MM.1S (cell line): ENCODE data around the gene QSOX1.
A peak's percentile ranks its signal among the peaks of the same experiment; 100 is the strongest.

Source experiments
- DNase-seq: peaks from one replicate; pipeline ENCODE4 v3.0.0-alpha.2; 2015
- H2AFZ ChIP-seq: fragments of 300-600 bp; sonication (generic); 2 replicates; pipeline ENCODE4 v1.6.0; 2016; ENCODE audit warnings: antibody characterized with exemption, low read length
- H3F3A ChIP-seq: fragments of 300-600 bp; sonication (generic); 2 replicates; pipeline ENCODE4 v1.6.1; 2016; ENCODE audit warnings: mild to moderate bottlenecking, antibody characterized with exemption, low read length, moderate library complexity, mixed read lengths; ENCODE audit not compliant: insufficient read depth
- H3K27ac ChIP-seq: fragments of 300-600 bp; sonication (generic); 2 replicates; pipeline ENCODE4 v1.5.1; 2016; ENCODE audit warnings: mild to moderate bottlenecking, low read length
- H3K27me3 ChIP-seq: fragments of 300-600 bp; sonication (generic); replicated peaks from 2 replicates; pipeline ENCODE4 v1.6.0; 2016; ENCODE audit warnings: low read length; ENCODE audit not compliant: insufficient read depth
- H3K36me3 ChIP-seq: fragments of 300-600 bp; sonication (generic); replicated peaks from 2 replicates; pipeline ENCODE4 v1.6.1; 2016; ENCODE audit warnings: mild to moderate bottlenecking, low read length, mixed read lengths; ENCODE audit not compliant: insufficient read depth
- H3K4me1 ChIP-seq: fragments of 300-600 bp; sonication (generic); 2 replicates; pipeline ENCODE4 v1.6.1; 2016; ENCODE audit warnings: low read length, mixed read lengths
- H3K4me2 ChIP-seq: fragments of 300-600 bp; sonication (generic); 2 replicates; pipeline ENCODE4 v1.6.0; 2016; ENCODE audit warnings: low read depth, low read length
- H3K4me3 ChIP-seq: fragments of 300-600 bp; sonication (generic); 2 replicates; pipeline ENCODE4 v1.5.1; 2016; ENCODE audit warnings: low read length, mixed read lengths
- H3K79me2 ChIP-seq: fragments of 300-600 bp; sonication (generic); 2 replicates; pipeline ENCODE4 v1.6.1; 2016; ENCODE audit warnings: mixed run types, low read length, mixed read lengths
- H3K9ac ChIP-seq: fragments of 300-600 bp; sonication (generic); 2 replicates; pipeline ENCODE4 v1.6.1; 2016; ENCODE audit warnings: low read length, mixed read lengths
- H3K9me2 ChIP-seq: fragments of 300-600 bp; sonication (generic); replicated peaks from 2 replicates; pipeline ENCODE4 v1.6.1; 2016; ENCODE audit warnings: mild to moderate bottlenecking, low read length, mixed read lengths; ENCODE audit not compliant: insufficient read depth
- H3K9me3 ChIP-seq: fragments of 300-600 bp; sonication (generic); replicated peaks from 2 replicates; pipeline ENCODE4 v1.6.1; 2016; ENCODE audit warnings: mild to moderate bottlenecking, low read length, mixed read lengths; ENCODE audit not compliant: insufficient read depth
- H4K20me1 ChIP-seq: fragments of 300-600 bp; sonication (generic); 2 replicates; pipeline ENCODE4 v1.6.1; 2016; ENCODE audit warnings: mild to moderate bottlenecking, low read length, moderate library complexity, mixed read lengths; ENCODE audit not compliant: insufficient read depth
- EZH2 ChIP-seq: fragments of 300-600 bp; sonication (generic); optimal IDR thresholded peaks from 2 replicates; pipeline ENCODE3; 2017; ENCODE audit warnings: low read depth, mild to moderate bottlenecking, antibody characterized with exemption, low read length, mixed read lengths
- EZH2phosphoT487 ChIP-seq: fragments of 300-600 bp; sonication (generic); IDR thresholded peaks from 2 replicates; pipeline ENCODE4 v1.6.1; 2018; ENCODE audit warnings: antibody characterized with exemption, low read length
- TF ChIP-seq, protein P1 (sequence below): fragments of 300-600 bp; sonication (generic); IDR thresholded peaks from 2 replicates; pipeline ENCODE4 v1.5.1; 2016; ENCODE audit warnings: antibody characterized with exemption, low read length, mixed read lengths

Gene QSOX1

DNA sequence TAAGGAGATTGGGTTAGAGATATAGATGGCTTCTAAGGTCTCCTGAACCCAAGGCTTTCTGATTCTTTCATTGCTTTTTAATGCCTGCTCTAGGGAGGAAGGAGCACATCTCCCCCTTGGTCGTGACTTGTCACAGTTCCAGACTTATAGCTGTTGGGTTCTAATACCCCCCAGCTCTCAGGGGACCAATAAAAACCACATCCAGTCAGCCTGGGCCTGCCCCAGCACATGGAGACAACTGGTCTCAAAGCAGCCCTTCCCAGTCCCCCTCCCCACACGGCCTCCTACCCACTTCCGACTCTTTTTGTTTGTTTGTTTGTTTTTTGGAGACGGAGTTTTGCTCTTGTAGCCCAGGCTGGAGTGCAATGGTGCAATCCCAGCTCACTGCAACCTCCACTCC is 23.3 kb downstream of the QSOX1 start:
- Histone ChIP-seq H3K4me2 (no peak overlapping the region), H3K36me3 (no peaks in the 10 kb centered on the region), H3K9me2 (no peaks in the 10 kb centered on the region), H2AFZ (no peak overlapping the region), H3K27ac (no peak overlapping the region), H3K79me2 (no peaks in the 10 kb centered on the region), H3K9me3 (no peaks in the 10 kb centered on the region), H3K4me3 (no peak overlapping the region), H3K27me3 (no peaks in the 10 kb centered on the region), H3K4me1 (no peaks in the 10 kb centered on the region), H4K20me1 (no peaks in the 10 kb centered on the region), H3K9ac (no peak overlapping the region), H3F3A (no peaks in the 10 kb centered on the region)
- TF ChIP-seq, protein P1, sequence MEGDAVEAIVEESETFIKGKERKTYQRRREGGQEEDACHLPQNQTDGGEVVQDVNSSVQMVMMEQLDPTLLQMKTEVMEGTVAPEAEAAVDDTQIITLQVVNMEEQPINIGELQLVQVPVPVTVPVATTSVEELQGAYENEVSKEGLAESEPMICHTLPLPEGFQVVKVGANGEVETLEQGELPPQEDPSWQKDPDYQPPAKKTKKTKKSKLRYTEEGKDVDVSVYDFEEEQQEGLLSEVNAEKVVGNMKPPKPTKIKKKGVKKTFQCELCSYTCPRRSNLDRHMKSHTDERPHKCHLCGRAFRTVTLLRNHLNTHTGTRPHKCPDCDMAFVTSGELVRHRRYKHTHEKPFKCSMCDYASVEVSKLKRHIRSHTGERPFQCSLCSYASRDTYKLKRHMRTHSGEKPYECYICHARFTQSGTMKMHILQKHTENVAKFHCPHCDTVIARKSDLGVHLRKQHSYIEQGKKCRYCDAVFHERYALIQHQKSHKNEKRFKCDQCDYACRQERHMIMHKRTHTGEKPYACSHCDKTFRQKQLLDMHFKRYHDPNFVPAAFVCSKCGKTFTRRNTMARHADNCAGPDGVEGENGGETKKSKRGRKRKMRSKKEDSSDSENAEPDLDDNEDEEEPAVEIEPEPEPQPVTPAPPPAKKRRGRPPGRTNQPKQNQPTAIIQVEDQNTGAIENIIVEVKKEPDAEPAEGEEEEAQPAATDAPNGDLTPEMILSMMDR, result no peak
- TF ChIP-seq EZH2phosphoT487, result no peak
- TF ChIP-seq EZH2, result no peak
- DNase-seq, result no peak

DNA sequence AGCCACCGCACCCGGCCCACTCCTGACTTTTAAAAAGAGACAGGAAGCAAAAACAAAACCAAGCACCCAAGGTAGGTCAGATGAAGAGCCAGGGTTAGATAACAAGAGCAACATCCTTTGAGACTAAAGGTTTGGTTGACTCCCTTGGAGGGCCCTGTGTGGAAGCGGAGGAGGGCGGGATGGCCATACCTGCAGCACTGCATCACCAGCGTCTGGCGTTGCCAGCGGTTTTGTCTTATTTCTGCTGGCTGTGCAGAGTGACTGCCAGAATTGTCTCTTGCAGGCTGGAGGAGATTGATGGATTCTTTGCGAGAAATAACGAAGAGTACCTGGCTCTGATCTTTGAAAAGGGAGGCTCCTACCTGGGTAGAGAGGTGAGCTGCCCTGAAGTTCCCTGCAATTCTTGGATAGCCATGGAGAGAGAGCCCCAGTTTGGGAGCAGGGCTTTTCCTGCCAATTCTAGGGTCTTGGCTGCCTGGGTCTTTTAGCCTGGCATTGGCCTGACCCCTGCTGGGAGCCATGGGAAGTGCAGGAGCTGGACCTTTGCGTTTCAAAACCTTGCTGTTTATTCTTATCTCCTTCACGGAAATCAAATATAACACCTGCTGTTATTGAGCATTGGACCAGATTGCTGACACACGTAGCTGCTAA is 24.0 kb downstream of the QSOX1 start:
- no peak overlapping the region for H3K9ac ChIP-seq
- H3K4me2 ChIP-seq, result no peak overlapping the region
- no peaks in the 10 kb centered on the region for H3K36me3 ChIP-seq
- H3F3A ChIP-seq, result no peaks in the 10 kb centered on the region
- H2AFZ ChIP-seq, result no peak overlapping the region
- no peaks in the 10 kb centered on the region for H3K4me1 ChIP-seq
- H3K9me3 ChIP-seq, result no peaks in the 10 kb centered on the region
- H3K9me2 ChIP-seq, result no peaks in the 10 kb centered on the region
- H4K20me1 ChIP-seq, result no peaks in the 10 kb centered on the region
- H3K4me3 ChIP-seq, result no peak overlapping the region
- TF ChIP-seq EZH2phosphoT487, result no peak
- TF ChIP-seq EZH2, result no peak
- TF ChIP-seq, protein P1, result peak; percentile 99
- DNase-seq, result peak; percentile 60
- H3K79me2 ChIP-seq, result no peaks in the 10 kb centered on the region
- H3K27ac ChIP-seq, result no peak overlapping the region
- no peaks in the 10 kb centered on the region for H3K27me3 ChIP-seq

DNA sequence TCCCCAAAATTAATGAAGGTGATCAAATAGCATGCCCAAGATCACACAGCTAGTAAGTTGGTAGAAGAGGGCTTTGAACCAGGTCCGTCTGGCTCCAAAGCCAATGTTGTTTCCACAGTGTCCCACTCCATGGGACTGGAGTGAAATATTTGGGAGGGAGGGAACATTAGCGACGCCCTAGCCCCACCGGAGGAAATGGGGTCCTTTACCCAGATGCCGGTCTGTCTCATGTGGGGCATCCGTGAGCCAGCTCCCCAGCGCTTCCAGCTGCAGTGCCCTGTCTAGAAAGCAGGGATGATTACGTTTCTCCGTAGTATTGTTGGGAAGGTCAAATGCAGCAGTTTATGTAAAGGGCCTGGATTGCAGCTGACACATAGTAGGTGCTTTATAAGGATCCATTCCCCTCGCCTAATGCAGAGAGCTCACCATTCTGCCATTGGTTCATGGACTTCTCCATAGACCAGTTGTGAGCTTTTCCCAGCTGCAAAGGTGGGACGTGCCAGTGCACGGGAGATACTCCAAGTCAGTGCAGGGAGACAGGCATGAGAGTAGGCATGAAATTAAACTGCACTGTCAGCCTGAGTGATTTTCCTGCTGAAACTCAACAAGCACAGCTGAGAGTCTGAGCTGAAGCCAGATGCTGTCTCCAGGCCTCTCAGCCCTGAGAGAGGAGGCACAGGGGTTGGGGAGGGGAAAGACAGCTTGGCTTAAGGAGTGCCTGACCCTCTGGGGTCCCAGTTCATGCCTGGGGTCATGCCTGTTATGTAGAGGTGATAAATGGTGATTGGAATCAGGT is 24.7 kb downstream of the QSOX1 start:
- Histone ChIP-seq H3K79me2 (no peaks in the 10 kb centered on the region), H2AFZ (no peak overlapping the region), H4K20me1 (no peaks in the 10 kb centered on the region), H3K27ac (no peak overlapping the region), H3K36me3 (no peaks in the 10 kb centered on the region), H3K4me3 (no peak overlapping the region), H3F3A (no peaks in the 10 kb centered on the region), H3K9me2 (no peaks in the 10 kb centered on the region), H3K27me3 (no peaks in the 10 kb centered on the region), H3K9me3 (no peaks in the 10 kb centered on the region), H3K4me2 (no peak overlapping the region), H3K9ac (no peak overlapping the region), H3K4me1 (no peaks in the 10 kb centered on the region)
- no peak for DNase-seq
- TF ChIP-seq, protein P1, result no peak
- no peak for TF ChIP-seq EZH2
- TF ChIP-seq EZH2phosphoT487, result no peak
